Measurements from ENCODE around the gene TRAM2.

DNA sequence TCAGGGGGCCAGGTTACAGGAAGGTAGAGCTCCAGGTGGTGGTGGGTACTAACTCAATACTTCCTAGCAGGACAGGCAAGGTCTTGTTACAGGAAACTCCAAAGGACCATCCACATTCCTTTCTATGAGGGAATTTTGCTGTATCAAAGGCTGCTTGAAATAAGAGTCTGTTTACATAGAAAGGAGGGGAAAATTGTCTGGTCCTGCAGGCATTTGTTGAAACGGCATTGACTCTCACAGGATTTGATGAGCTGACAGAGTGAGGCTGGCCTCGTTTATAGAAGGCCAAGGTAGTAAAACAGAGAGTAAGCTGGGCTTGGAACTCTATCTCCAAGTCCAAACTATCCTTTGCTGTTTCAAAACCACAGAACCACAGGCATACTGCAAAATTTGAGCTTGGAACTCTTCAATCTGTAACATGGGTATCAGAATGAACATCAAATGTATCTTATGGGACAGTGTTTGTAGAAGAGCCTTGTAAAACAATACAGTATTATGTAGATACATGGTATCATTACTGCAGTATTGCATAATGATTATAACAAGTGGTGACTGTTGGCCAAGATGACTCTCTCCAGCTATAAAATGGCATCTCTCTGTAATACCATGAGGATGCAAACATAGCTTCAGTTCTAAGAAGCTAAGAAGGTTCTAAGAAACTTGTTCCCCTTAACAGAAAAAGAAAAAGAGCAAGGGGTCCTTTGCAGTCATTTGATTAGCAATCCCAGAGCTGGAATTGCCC, 61.5 kb downstream of the TRAM2 start:
- TF ChIP-seq, protein P1, sequence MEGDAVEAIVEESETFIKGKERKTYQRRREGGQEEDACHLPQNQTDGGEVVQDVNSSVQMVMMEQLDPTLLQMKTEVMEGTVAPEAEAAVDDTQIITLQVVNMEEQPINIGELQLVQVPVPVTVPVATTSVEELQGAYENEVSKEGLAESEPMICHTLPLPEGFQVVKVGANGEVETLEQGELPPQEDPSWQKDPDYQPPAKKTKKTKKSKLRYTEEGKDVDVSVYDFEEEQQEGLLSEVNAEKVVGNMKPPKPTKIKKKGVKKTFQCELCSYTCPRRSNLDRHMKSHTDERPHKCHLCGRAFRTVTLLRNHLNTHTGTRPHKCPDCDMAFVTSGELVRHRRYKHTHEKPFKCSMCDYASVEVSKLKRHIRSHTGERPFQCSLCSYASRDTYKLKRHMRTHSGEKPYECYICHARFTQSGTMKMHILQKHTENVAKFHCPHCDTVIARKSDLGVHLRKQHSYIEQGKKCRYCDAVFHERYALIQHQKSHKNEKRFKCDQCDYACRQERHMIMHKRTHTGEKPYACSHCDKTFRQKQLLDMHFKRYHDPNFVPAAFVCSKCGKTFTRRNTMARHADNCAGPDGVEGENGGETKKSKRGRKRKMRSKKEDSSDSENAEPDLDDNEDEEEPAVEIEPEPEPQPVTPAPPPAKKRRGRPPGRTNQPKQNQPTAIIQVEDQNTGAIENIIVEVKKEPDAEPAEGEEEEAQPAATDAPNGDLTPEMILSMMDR (IDR thresholded peaks at IDR 0.05 in 2 of 3, conservative IDR thresholded peaks at IDR 0.05 in 1 of 3; ENCODE audit: insufficient read depth in 2 of 3, low read depth in 1 of 3, low read length in 3 of 3) = no peak
- TF ChIP-seq EZH2 (IDR thresholded peaks at IDR 0.05; ENCODE audit: borderline replicate concordance, low read depth, low read length) = no peak
- TF ChIP-seq POLR2AphosphoS5 (IDR thresholded peaks at IDR 0.05; ENCODE audit: control insufficient read depth, insufficient read depth, low read depth, low read length) = no peak
- TF ChIP-seq, protein P2, sequence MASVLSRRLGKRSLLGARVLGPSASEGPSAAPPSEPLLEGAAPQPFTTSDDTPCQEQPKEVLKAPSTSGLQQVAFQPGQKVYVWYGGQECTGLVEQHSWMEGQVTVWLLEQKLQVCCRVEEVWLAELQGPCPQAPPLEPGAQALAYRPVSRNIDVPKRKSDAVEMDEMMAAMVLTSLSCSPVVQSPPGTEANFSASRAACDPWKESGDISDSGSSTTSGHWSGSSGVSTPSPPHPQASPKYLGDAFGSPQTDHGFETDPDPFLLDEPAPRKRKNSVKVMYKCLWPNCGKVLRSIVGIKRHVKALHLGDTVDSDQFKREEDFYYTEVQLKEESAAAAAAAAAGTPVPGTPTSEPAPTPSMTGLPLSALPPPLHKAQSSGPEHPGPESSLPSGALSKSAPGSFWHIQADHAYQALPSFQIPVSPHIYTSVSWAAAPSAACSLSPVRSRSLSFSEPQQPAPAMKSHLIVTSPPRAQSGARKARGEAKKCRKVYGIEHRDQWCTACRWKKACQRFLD (CRISPR knock-in tag; IDR thresholded peaks at IDR 0.05) = no peak
- TF ChIP-seq ZNF75A (CRISPR knock-in tag; IDR thresholded peaks at IDR 0.05) = no peak
- TF ChIP-seq POLR2A (conservative IDR thresholded peaks at IDR 0.05) = no peak
- TF ChIP-seq ZNF174 (CRISPR knock-in tag; IDR thresholded peaks at IDR 0.05) = no peak
- no peak for TF ChIP-seq XRCC5 (IDR thresholded peaks at IDR 0.05; ENCODE audit: low read depth, low read length)
- TF ChIP-seq RBM17 (IDR thresholded peaks at IDR 0.05; ENCODE audit: borderline replicate concordance, low read depth, low read length) = no peak
- TF ChIP-seq, protein P3, sequence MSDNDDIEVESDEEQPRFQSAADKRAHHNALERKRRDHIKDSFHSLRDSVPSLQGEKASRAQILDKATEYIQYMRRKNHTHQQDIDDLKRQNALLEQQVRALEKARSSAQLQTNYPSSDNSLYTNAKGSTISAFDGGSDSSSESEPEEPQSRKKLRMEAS (CRISPR knock-in tag; IDR thresholded peaks at IDR 0.05) = no peak
